Pulmonary artery endothelial cell (primary cell): Measurements from ENCODE around the gene RAPH1. TPM values are rescaled to one million over a fixed set of nuclear protein-coding genes. Genes with fewer than 3 reads are reported as not detected.
A peak's percentile ranks its signal among the peaks of the same experiment; 100 is the strongest.

ENCODE experiments used
- DNase-seq: peaks from one replicate; pipeline ENCODE4 v3.0.0-alpha.2; 2011; ENCODE audit warnings: low read depth, low spot score
- total RNA-seq: library from RNA; depleted of rRNA; stranded (reverse); fragments of >200 nt; gene quantifications from 2 replicates; pipeline ENCODE4 v1.2.3, GENCODE V29; 2014

The RAPH1 gene
- total RNA-seq, 1 donor from 2014 or later: 43.1 TPM

DNA sequence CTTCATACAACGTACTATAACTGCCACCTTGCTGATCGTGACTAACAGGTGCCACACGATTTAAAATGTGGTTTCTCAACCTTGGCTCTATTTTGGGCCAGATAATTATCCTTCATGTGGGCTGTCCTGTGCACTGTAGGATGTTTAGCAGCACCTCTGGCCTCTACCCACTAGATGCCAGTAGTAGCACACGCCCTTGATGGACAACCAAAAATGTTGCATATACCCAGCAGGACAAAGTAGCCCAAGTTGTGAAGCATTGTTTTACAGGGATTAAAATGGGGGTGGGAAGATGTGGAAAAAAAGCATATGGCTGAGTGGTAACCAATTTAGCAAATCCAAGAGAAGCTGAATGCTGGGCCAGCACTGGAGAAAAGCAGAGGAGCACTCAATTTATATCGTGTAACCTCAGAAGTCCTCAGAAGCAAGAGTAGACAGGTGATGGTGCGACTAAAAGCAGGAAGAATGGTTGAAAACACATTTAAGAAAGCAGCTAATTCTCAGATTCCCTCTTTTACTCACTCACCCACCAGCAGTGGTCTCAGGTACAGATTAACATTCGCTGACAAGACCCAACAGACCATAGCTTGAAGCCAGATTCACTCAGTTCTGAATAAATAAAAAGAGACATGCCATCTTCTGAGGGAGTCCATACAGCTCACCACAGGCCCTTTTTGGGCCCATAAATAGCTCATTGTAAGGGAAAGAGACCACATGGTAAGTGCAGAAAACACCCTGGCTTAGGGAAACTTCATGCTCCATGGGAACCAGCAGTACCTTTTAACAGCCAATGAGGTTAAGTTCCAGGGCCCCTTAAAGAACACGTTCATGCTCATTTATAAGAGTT is 50.6 kb downstream of the RAPH1 start:
- no peak for DNase-seq

GRCh38 chr2:203480623-203481022 is 54.5 kb downstream of the RAPH1 start:
- no peak for DNase-seq

- no peak for DNase-seq
Measured at GRCh38 chr2:203476881-203477280, 58.2 kb downstream of the RAPH1 start.

- no peak for DNase-seq
Measured at GRCh38 chr2:203471323-203471722, 63.8 kb downstream of the RAPH1 start.

- DNase-seq: no peak
Measured at GRCh38 chr2:203470371-203470770, 64.7 kb downstream of the RAPH1 start.

GRCh38 chr2:203469546-203469945 is 65.6 kb downstream of the RAPH1 start:
- no peak for DNase-seq

DNA sequence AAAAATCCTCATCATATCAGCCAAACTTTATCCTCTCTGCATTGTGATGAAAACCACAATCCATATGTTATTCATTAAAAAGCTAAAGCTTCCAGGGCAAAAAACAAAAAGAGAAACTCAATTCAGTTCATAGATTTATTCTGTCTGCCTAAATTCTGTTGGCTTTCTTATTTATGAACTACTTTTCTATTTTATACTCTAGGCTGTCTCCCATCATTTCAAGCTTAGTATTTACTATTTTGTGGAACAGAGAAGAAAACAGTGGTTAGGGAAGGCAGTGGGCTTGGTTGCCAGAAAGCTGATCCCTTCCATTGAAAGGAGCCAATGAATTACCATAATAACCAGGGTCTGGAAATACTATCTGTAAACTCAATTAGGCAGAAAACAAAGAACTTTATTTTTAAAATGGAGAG is 71.8 kb downstream of the RAPH1 start:
- DNase-seq: no peak

DNA sequence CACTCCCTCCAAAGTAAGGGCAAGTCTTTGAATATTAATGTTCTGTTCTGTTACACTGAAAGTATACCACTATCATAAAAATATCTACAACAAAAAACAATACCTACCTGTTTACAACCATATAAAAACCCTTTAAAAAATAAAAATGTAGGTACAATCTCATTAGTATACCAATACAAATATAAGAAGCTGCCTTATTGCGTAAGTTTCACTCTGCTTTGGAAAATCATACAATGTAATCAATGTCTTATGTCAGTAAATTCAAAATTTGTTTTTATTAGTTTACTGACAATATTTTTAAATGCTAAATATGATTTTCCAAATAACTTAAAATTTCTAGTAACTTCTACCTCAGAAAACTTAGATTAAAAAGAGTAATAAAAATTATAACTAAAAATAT is 72.8 kb downstream of the RAPH1 start:
- no peak for DNase-seq

DNA sequence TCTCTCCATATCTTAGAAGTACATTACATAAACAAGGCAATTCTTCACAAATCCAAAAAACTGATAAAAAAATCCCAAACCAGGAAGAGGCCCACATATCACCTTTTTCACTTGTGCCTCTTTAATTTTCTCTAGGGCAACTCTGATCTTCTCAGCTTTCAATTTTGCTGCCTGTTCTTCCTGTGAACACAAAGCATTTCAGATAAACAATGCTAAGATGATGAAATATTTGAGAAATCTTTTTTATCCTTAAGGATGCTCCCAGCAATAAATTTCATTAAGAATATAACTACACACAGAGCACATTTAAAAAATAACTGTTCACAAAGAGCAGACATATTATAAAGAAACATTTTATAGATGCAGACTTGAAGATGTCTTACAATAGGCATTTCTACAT is 73.4 kb downstream of the RAPH1 start:
- no peak for DNase-seq

DNA sequence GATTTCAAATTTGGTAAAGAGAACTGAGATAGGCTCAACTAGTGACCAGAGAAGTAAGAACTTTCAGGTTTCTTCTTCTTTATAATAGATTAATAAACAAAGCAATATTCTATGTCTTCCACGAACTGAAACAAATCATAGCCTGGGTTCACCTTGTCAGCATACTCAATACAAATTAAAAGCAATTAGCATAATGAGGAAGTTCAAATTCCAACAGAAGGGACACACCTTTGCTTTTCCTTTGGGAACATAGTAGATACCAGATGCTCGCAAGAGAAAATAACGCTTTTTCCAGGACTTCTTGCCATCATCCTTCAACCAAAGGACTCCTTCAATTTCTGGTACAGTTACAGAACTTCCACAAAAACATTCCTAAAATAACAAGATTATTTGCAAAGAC is 79.9 kb downstream of the RAPH1 start:
- no peak for DNase-seq

DNA sequence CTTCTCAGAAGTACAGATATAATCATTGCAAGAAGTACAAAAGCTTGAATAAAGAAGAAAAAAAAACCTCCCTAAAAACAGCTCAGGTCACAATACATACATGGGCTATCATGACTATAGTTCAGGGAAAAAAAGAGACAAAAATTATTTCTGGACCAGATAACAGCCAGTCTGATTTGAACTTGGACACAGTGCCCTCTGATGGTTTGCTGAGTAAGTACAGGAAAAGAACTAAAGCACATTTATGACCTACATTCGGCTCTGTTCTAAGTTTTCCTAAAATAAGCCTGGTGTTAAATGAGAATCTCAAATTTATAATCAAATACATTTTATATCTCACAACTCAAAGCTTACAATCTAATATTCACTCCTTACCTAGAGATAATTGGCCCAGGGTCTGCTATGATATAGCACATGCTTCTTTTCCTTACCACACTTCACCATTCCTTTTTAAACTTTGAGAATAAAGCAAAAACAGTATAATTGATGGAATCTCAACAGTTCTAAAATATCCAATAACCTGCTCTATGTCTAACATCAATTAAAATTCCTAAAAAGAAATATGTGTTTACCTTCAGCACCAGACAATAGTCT is 81.1 kb downstream of the RAPH1 start:
- peak; percentile 30 for DNase-seq

DNA sequence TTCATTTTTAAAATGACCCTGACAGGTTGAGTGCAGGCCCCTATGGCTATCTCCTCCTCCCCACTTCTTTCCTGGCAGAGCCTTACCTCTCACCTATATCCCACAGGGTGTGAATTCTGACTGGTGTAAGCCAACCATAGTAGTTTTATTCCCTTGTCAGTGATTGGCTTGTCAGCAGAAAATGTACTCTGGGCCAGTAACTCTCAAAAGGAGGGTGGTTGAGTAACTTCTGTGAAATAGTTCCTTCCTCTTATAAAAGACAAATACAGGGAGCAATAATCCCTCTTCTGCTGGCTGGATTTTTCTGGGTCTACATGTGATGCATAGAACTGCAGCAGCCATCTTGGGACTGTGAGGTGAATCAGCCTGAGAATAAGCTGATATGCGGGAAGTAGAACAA is 83.4 kb downstream of the RAPH1 start:
- no peak for DNase-seq

GRCh38 chr2:203451011-203451410 is 84.1 kb downstream of the RAPH1 start:
- no peak for DNase-seq

DNA sequence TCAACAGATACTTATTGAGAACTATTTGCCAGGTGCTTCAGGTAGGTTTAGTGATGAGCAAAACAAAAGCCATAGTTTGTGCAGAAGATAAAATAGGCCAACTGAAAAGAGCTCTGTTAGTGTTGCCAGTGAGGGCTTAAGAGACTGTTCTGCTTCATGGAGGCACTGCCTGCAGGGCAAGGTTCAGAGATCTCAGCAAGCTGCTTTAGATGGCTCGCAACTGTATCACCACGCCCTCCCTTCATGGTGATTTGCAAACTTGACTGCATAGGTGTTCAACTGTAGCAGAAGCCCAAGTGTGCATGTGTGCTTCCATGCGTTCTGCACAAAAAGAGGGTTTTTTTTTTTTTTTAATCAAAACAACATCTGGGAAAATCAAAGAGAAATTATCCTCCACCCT is 84.5 kb downstream of the RAPH1 start:
- no peak for DNase-seq

DNA sequence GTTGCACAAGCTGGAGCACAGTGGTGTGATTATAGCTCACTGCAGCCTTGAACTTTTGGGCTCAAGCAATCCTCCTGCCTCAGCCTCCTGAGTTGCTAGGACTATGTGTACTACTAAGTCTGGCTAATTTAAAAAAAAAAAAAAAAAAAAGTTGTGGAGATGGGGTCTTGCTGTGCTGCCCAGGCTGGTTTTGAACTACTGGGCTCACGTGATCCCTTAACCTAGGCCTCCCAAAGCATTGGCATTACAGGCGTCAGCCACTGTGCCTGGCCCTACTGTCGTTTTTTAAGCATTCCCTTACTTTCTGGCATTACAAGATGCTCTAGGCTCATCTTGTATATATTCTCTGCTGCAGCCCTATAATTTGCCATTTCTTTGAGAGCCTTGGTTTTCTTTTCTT is 88.3 kb downstream of the RAPH1 start:
- DNase-seq: no peak

DNA sequence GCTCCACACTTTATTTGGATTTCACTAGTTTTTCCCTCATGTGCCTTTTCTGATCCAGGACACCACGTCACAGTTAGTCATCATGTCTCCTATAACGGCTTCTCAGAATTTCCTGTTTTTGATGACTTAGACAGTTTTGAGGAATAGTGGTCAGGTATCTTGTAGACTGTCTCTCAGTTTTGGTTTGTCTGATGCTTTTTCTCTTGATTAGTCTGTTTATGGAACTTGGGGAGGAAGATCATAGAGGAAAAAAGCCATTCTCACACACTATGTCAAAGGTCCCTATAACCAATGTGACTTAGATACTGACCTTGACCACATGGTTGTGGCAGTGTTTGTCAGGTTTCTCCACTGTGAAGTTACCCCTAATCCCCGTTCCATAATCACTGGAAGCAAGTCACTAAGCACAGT is 89.0 kb downstream of the RAPH1 start:
- DNase-seq: peak; percentile 50

GRCh38 chr2:203444738-203445137 is 90.4 kb downstream of the RAPH1 start:
- DNase-seq: no peak

GRCh38 chr2:203442463-203442862 is 92.6 kb downstream of the RAPH1 start:
- no peak for DNase-seq

DNA sequence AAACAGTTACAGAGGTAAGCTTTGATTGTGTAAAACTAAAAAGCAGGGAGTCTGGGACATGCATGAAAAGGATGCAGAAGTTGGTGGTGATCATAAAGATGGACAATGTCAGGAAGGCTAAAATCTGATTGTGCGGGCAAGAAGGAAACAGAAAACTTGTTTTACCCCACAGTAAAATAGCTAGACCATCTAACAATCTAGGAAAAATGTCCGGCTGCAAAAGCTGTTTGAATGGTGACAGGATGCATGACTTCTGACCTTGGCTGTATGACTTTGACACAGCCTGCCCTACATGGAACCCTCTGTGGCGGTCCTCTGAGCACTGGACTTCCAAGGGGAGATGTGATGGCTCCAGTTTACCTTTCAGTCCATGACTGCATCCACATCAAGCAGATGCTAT is 93.6 kb downstream of the RAPH1 start:
- no peak for DNase-seq

- DNase-seq: no peak
Measured at GRCh38 chr2:203440671-203441070, 94.4 kb downstream of the RAPH1 start.

GRCh38 chr2:203438528-203438927 is 96.6 kb downstream of the RAPH1 start:
- DNase-seq: no peak

DNA sequence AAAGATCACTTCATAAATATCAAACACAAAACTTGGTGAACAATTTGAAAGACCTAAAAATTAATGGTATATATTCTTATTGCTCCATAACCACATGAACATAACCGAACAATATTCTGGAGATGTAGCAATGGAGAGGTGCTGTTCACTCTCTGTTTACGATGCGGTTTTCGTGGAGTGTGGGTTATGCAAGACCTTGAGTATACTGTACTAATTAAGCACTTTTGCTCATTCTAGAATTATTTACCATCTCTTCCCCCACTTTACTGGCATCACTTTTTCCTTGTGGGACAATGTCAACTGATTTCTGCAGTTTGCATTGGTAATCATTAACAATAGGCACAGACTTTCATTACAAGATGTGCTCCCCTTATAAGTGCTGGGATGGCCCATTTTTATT is 97.6 kb downstream of the RAPH1 start:
- no peak for DNase-seq

DNA sequence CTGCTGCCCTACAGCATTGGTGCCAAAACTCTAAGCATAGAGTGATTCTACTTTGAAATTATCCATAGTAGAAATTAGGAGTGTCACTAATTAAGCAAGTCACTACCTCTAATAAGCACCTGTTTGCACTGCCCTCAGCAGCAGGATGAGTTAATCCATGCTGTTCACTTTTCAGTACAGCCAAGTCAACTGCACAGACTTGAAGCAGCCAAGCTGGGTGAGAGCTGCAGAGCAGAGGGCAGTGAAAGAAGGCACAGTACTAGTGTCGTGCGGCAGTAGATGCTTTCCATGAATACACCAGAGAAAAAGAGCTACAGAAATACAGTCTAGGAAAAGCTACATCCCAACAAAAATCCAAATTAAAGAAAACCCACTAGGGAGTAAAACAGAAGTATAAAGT is 98.6 kb downstream of the RAPH1 start:
- DNase-seq: no peak
